ENCODE measurements around the gene C2CD4D. TPM values are rescaled to one million over a fixed set of nuclear protein-coding genes. Genes with fewer than 3 reads are reported as not detected.

Gene C2CD4D
- total RNA-seq, 1 donor from 2014 or later, result 1.2 TPM

DNA sequence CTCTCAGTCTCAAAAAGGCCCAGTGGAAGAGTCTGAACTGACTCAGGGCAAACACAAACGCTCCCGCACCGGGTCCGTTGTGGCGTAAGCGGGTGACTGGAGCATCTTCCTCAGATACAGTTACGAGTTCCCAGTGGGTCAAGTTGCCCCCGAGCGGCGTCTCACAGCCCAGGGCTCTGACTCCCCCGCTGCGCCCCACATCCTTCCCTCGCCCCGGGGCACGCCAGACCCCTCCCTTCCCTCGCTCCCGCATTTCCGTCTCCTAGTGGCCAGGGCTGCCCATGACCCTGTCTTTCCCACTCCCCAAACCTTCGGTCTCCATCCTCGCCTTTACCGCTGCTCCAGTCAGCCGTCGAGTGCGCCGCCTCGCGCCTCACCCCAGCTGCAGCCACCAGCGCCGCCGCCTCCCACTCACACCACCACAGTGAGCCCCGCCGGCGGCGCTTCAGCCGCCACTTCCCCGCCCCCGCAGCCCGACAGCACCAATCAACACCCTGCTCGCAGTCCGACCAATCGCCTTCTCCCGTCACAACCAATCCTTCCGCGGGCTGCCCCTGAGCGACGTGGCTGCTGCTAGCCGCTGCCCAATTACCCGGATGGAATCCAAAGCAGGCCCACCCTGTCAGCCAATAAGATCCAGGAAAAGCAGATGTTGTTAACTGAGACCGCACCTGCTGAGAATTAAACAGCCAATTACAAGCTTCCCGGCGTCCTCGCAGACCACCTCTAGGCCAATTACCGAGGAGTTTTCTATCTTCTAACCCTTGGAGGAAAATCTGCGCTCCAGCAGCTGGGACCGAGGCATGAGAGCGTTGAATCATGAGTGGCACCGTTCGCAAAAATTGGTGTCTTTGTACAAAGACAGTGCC is 49.3 kb downstream of the C2CD4D start, which contains the start of gene TDRKH:
Gene TDRKH, minus strand, starts transcription at position 430 of the 869 bp plus-strand sequence. CDS start 7,478 bp downstream, outside the sequence.
- DNase-seq (ENCODE audit: low spot score), result peak; percentile 98

Other genes starting within 250 kb of the C2CD4D start
- gene SNX27, start 227.8 kb downstream of the C2CD4D start, total RNA-seq, result 58.3 TPM
- gene CELF3, start 123.0 kb downstream of the C2CD4D start, total RNA-seq, result 0.40 TPM
- 0.95 TPM for gene RIIAD1, start 118.3 kb downstream of the C2CD4D start, total RNA-seq
- gene MRPL9, start 76.3 kb downstream of the C2CD4D start, total RNA-seq, result 57.7 TPM
- gene TDRKH, start 49.3 kb downstream of the C2CD4D start, total RNA-seq, result 10.6 TPM
- 0.09 TPM for gene LINGO4, start 34.4 kb downstream of the C2CD4D start, total RNA-seq
- gene RORC, start 8.0 kb downstream of the C2CD4D start, total RNA-seq, result 9.5 TPM
- gene THEM5, start 13.9 kb upstream of the C2CD4D start, total RNA-seq, result not detected
- 12.0 TPM for gene THEM4, start 69.7 kb upstream of the C2CD4D start, total RNA-seq
- gene S100A10, start 154.0 kb upstream of the C2CD4D start, total RNA-seq, result 212 TPM
- gene S100A11, start 197.2 kb upstream of the C2CD4D start, total RNA-seq, result 308 TPM
- gene TCHHL1, start 249.2 kb upstream of the C2CD4D start, total RNA-seq, result not detected